ENCODE results near the gene LDB1. TPM values are rescaled to one million over a fixed set of nuclear protein-coding genes. Genes with fewer than 3 reads are reported as not detected.
A peak's percentile ranks its signal among the peaks of the same experiment; 100 is the strongest.

The LDB1 gene
- total RNA-seq, 2 experiments from 2014 or later, result 115 to 117 TPM

- Mint-ChIP-seq H3K27ac (peak overlapping the region; percentile 92), H3K27me3 (no peaks in the 10 kb centered on the region), H3K9me3 (no peaks in the 10 kb centered on the region), H3K36me3 (peaks cover 10% of the 10 kb centered on the region), H3K4me3 (peak overlapping the region; percentile 88), H3K4me1 (peaks cover 49% of the 10 kb centered on the region)
- ATAC-seq (ENCODE audit: low read depth) (peak; percentile 60), DNase-seq (peak; percentile 84)
- POLR2A ChIA-PET, result interaction anchor here (0.6 to 4.3 kb wide), 12 partner anchors 10 to 531 kb away, joined by 3 to 29 read pairs (median 4); partner anchors contain the start of genes NOLC1, OGA, PPRC1 and SUFU
These were observed 5.1 kb downstream of the LDB1 start for GRCh38 chr10:102114861-102115618.

DNA sequence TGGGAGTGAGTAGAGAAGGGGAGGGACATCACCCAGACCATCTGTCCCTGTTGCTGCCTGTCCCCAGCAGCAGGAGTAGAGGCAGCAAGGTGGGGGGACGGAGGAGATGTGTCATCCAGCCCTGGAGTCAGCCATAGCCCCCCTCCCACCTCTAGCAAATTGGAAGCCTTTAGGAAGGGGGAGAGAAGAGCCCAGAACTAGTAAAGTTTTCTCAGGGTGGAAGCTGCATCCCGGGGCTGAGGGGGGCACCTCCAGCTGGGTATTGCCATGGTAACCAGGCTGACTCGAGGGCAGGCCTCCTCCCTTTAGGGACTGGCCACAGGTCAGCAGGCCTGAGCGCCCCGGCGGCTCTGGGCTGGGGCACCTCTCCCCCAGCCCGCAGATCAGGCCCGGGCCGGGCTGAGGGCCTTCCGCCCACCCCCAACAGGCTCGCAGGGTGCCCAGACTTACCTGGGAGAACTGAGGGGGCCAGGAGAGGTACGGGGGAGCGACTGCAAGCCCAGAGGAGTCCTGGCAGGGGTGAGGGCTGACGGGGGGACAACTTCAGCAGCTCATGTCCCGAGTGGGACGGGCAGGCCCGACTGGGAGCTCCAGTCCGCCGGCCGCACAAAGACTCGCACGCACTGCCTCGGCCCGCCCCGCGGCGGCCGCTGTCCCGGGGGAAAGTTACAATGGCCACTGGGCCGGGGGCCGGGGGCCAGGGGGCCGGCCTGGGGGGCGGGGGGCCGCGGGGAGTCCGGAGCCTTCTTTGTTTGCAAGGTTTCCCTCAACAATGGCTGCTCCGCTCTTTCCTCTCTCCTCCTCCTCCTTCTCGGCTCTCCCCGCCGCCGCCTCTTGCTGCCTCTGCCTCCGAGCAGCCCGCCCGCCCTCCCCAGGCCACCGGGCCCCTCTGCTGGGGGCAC, 6.0 kb downstream of the LDB1 start:
- DNase-seq (peak; percentile 55), ATAC-seq (ENCODE audit: low read depth) (peak; percentile 3)
- no peaks in the 10 kb centered on the region for H3K9me3 Mint-ChIP-seq
- no peaks in the 10 kb centered on the region for H3K27me3 Mint-ChIP-seq
- peaks cover 49% of the 10 kb centered on the region for H3K4me1 Mint-ChIP-seq
- POLR2A ChIA-PET, result interaction anchor here (0.6 to 4.3 kb wide), 12 partner anchors 9 to 390 kb away, joined by 3 to 29 read pairs (median 5); partner anchors contain the start of genes NOLC1, OGA, PPRC1 and SUFU
- peak overlapping the region; percentile 92 for H3K27ac Mint-ChIP-seq
- peaks cover 18% of the 10 kb centered on the region for H3K36me3 Mint-ChIP-seq
- H3K4me3 Mint-ChIP-seq, result peak overlapping the region; percentile 88

DNA sequence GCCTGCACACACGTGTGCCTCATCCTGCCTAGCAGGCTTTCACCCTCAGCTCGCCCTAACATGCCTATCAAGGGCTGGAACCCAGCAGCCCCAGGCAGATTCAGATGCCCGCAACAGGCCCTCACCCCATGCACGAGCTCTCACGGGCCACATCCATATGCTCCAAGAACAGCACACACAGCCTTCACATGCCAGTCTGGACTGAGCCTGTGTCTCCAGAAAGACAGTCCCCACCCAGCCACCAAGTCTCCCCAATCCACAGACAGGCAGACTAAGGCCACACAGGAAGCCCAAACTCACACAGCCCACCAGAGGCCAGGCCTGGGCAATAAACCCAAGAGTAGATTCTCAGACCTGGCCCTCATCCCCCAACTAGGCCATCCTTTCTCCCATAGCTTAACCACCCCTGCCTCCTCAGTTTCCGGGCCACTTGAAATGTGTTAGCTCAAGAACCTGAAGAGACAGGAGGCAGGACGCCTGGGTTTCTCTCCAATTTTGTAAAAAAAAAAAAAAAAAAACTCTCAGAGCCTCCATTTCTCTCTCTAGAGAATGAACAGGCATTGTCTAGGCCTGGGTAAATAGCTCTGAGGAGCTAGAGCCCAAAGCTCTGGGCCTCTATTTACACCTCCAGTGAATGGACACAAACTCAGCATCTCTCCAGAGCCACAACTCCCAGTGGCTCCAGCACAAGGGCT, 6.8 kb downstream of the LDB1 start:
- H3K4me3 Mint-ChIP-seq, result peak overlapping the region; percentile 88
- H3K4me1 Mint-ChIP-seq, result peaks cover 44% of the 10 kb centered on the region
- peaks cover 23% of the 10 kb centered on the region for H3K36me3 Mint-ChIP-seq
- H3K9me3 Mint-ChIP-seq, result no peaks in the 10 kb centered on the region
- POLR2A ChIA-PET, result interaction anchor here (0.5 to 4.3 kb wide), 11 partner anchors 8 to 846 kb away, joined by 3 to 29 read pairs (median 4); partner anchors contain the start of gene NOLC1
- peak; percentile 38 for DNase-seq
- H3K27me3 Mint-ChIP-seq, result no peaks in the 10 kb centered on the region
- H3K27ac Mint-ChIP-seq, result peak overlapping the region; percentile 69
- ATAC-seq (ENCODE audit: low read depth), result no peak

- H3K36me3 Mint-ChIP-seq, result peaks cover 24% of the 10 kb centered on the region
- peak overlapping the region; percentile 88 for H3K4me3 Mint-ChIP-seq
These were observed 7.9 kb downstream of the LDB1 start for GRCh38 chr10:102112210-102112817.

GRCh38 chr10:102111276-102111675, 8.9 kb downstream of the LDB1 start:
- H3K36me3 Mint-ChIP-seq, result peaks cover 28% of the 10 kb centered on the region
- POLR2A ChIA-PET, result interaction anchor here (1.0 kb wide), 1 partner anchor 54 kb away, joined by 3 read pairs; no protein-coding TSS in a partner anchor
- peaks cover 30% of the 10 kb centered on the region for H3K4me1 Mint-ChIP-seq
- no peak overlapping the region for H3K4me3 Mint-ChIP-seq
- DNase-seq (no peak), ATAC-seq (ENCODE audit: low read depth) (no peak)
- H3K27me3 Mint-ChIP-seq, result no peaks in the 10 kb centered on the region
- H3K27ac Mint-ChIP-seq, result no peak overlapping the region
- H3K9me3 Mint-ChIP-seq, result no peaks in the 10 kb centered on the region

More at GRCh38 chr10:102112210-102112817, 7.9 kb downstream of the LDB1 start:
- Mint-ChIP-seq H3K9me3 (no peaks in the 10 kb centered on the region), H3K27ac (no peak overlapping the region), H3K4me1 (peaks cover 35% of the 10 kb centered on the region), H3K27me3 (no peaks in the 10 kb centered on the region)
- DNase-seq (no peak), ATAC-seq (ENCODE audit: low read depth) (no peak)
- POLR2A ChIA-PET, result interaction anchor here (1.0 to 4.3 kb wide), 2 partner anchors 10 to 55 kb away, joined by 3 to 29 read pairs; no protein-coding TSS in a partner anchor

DNA sequence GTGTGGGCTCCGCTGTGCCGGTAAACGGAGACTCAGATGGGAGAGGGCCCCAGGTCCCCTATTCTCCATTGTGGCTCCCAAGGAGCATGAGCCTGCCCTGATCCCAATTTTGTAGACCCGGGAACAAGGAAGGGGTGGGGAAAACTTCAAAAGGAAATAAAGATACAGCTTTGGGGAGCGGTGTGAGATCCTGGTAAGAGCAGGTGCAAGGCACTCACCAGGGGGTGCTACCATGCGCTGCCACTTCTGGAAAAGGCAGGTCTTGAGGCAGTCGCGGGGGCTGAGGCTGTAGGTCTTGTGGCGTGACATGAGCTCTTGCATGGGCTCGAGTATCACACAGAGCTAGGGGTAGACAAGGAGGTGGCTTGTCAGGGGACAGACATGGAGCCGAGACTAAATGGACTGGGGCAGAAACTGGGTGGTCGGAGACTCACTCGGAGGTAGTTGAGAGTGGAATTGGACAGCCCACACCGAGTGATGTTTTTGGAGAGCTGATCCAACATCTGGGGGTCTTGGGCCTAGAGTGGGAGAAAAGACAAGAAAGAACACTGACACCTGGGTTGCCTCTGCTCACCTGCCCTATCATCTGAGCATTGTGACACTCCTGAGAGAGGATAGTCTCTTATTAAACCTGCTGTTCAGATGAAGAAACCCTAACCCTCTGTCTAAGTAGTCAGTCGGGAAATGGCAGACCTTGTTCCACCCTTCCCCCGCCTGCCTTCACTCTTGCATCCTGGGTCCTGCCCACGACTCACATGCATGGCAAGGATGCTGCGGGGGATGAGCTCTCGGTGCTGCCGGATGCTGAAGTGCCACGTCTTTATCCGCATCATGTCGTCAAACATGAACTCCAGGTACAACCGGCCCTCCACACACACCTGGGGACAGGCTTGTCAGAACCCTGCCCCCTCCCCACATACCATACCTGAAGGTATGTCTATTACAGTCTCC, 10.7 kb downstream of the LDB1 start:
- ATAC-seq (ENCODE audit: low read depth) (no peak), DNase-seq (no peak)
- peaks cover 38% of the 10 kb centered on the region for H3K36me3 Mint-ChIP-seq
- POLR2A ChIA-PET, result no interaction called here
- H3K4me3 Mint-ChIP-seq, result no peak overlapping the region
- peaks cover 32% of the 10 kb centered on the region for H3K4me1 Mint-ChIP-seq
- no peaks in the 10 kb centered on the region for H3K9me3 Mint-ChIP-seq
- H3K27ac Mint-ChIP-seq, result no peak overlapping the region
- H3K27me3 Mint-ChIP-seq, result no peaks in the 10 kb centered on the region

GRCh38 chr10:102106998-102107397, 13.2 kb downstream of the LDB1 start:
- Mint-ChIP-seq H3K4me3 (no peak overlapping the region), H3K27ac (no peak overlapping the region), H3K9me3 (no peaks in the 10 kb centered on the region), H3K27me3 (no peaks in the 10 kb centered on the region), H3K4me1 (peaks cover 25% of the 10 kb centered on the region), H3K36me3 (peaks cover 31% of the 10 kb centered on the region)
- ATAC-seq (ENCODE audit: low read depth) (no peak), DNase-seq (no peak)
- POLR2A ChIA-PET, result interaction anchor here (1.3 to 1.5 kb wide), 2 partner anchors 12 to 289 kb away, joined by 3 to 5 read pairs; partner anchors contain the start of gene OGA

GRCh38 chr10:102102421-102102820, 17.7 kb downstream of the LDB1 start:
- Mint-ChIP-seq H3K27ac (no peak overlapping the region), H3K36me3 (peaks cover 14% of the 10 kb centered on the region), H3K4me1 (peaks cover 25% of the 10 kb centered on the region), H3K27me3 (no peaks in the 10 kb centered on the region), H3K9me3 (no peaks in the 10 kb centered on the region), H3K4me3 (no peak overlapping the region)
- ATAC-seq (ENCODE audit: low read depth) (no peak), DNase-seq (no peak)
- POLR2A ChIA-PET, result interaction anchor here (3.1 kb wide), 1 partner anchor 11 kb away, joined by 29 read pairs; no protein-coding TSS in a partner anchor

- POLR2A ChIA-PET, result interaction anchor here (3.1 kb wide), 1 partner anchor 13 kb away, joined by 29 read pairs; no protein-coding TSS in a partner anchor
- DNase-seq (no peak), ATAC-seq (ENCODE audit: low read depth) (no peak)
- Mint-ChIP-seq H3K27me3 (no peaks in the 10 kb centered on the region), H3K9me3 (no peaks in the 10 kb centered on the region), H3K4me1 (peaks cover 20% of the 10 kb centered on the region), H3K36me3 (peaks cover 9% of the 10 kb centered on the region), H3K4me3 (no peak overlapping the region), H3K27ac (no peak overlapping the region)
These were observed 19.0 kb downstream of the LDB1 start for GRCh38 chr10:102101152-102101551.

DNA sequence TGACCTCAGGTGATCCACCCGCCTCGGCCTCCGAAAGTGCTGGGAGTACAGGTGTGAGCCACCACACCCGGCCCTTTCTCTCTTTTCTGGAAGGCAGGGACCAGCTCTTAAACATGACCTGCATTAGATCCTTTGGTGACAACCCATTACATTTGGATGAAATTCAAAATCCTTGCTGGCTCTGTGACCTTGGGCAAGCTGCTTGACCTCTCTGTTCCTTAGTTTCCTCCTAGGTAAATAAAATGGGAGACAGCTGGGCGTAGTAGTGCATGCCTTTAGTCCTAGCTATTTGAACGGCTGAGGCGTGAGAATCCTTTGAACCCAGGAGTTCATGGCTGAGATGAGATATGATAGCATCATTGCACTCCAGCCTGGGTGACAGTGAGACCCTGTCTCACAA, 23.7 kb downstream of the LDB1 start:
- no peak for DNase-seq
- Mint-ChIP-seq H3K36me3 (no peaks in the 10 kb centered on the region), H3K27me3 (no peaks in the 10 kb centered on the region), H3K4me1 (no peaks in the 10 kb centered on the region), H3K9me3 (no peaks in the 10 kb centered on the region), H3K4me3 (no peak overlapping the region), H3K27ac (no peak overlapping the region)
- POLR2A ChIA-PET, result no interaction called here
- ATAC-seq (ENCODE audit: low read depth), result no peak

- no peaks in the 10 kb centered on the region for H3K4me1 Mint-ChIP-seq
- POLR2A ChIA-PET, result no interaction called here
- H3K27ac Mint-ChIP-seq, result no peak overlapping the region
These were observed 29.4 kb downstream of the LDB1 start for GRCh38 chr10:102090772-102091171.

More at GRCh38 chr10:102090772-102091171, 29.4 kb downstream of the LDB1 start:
- ATAC-seq (ENCODE audit: low read depth) (no peak), DNase-seq (no peak)
- Mint-ChIP-seq H3K36me3 (no peaks in the 10 kb centered on the region), H3K4me3 (no peak overlapping the region), H3K9me3 (no peaks in the 10 kb centered on the region), H3K27me3 (no peaks in the 10 kb centered on the region)

All from activated naive CD8-positive, alpha-beta T cell treated with anti-CD3 and anti-CD28 coated beads, Interleukin-2, amount 10 ng/mL, durations not matched to agents 7 days and 5 days (primary cell).